Transverse colon (tissue), 4 donors: ENCODE measurements around the gene CFAP126. TPM values are rescaled to one million over a fixed set of nuclear protein-coding genes. Genes with fewer than 3 reads are reported as not detected.

ENCODE experiments used
- DNase-seq: peaks from one replicate; pipeline ENCODE4 v3.0.0-alpha.2; 2019
- H3K27ac ChIP-seq, 4 donors: fragments of 200-600 bp; sonication (generic); 2 replicates each; pipeline ENCODE4 v1.5.1; 2016 to 2018; ENCODE audit warnings: inconsistent platforms in 4 of 4
- H3K27me3 ChIP-seq: fragments of 200-600 bp; sonication (generic); 2 replicates; pipeline ENCODE4 v1.5.1; 2017; ENCODE audit warnings: inconsistent platforms
- H3K36me3 ChIP-seq, 4 donors: fragments of 200-600 bp; sonication (generic); 2 replicates each; pipeline ENCODE4 v1.5.1; 2017 to 2019; ENCODE audit warnings: inconsistent platforms in 4 of 4
- H3K4me1 ChIP-seq, 4 donors: fragments of 200-600 bp; sonication (generic); 2 replicates each; pipeline ENCODE4 v1.5.1; 2017 to 2020; ENCODE audit warnings: inconsistent platforms in 4 of 4
- H3K4me3 ChIP-seq, 4 donors: fragments of 200-600 bp; sonication (generic); 1 replicate in 1 of 4; 2 replicates in 3 of 4; pipeline versions ENCODE4 v1.5.1 to v1.6.1; 2017 to 2019; ENCODE audit warnings: inconsistent platforms in 4 of 4
- H3K9me3 ChIP-seq, 2 donors: fragments of 200-600 bp; sonication (generic); 2 replicates each; pipeline ENCODE4 v1.5.1; 2017 to 2019; ENCODE audit warnings: inconsistent platforms in 2 of 2
- EP300 ChIP-seq: sonication (generic); formaldehyde crosslinking; IDR thresholded peaks from one replicate; pipeline ENCODE4 v1.6.1; 2017; ENCODE audit warnings: antibody characterized with exemption, low read depth
- POLR2A ChIP-seq: fragments of 450-650 bp; IDR thresholded peaks from one replicate; pipeline ENCODE4 v1.6.1; 2016; ENCODE audit warnings: antibody characterized with exemption, mild to moderate bottlenecking, moderate library complexity
- POLR2AphosphoS5 ChIP-seq, 3 donors: sonication (generic); formaldehyde crosslinking; IDR thresholded peaks; one replicate each; pipeline ENCODE4 v1.6.1; 2016; ENCODE audit warnings: antibody characterized with exemption in 3 of 3
- WGBS, 2 donors: methylation state at CpG; one replicate each; pipeline ENCODE4 v1.1.5; 2018; ENCODE audit warnings: low coverage in 1 of 2; 5-methylcytosine and 5-hydroxymethylcytosine counted together
- in situ Hi-C, 4 donors: fragments of 200-750 bp; cut with MboI; loops; one replicate each; pipeline versions ENCODE4 v1.15.0 to v1.15.1; 2017; ENCODE audit warnings: low sequenced_read_pairs in 3 of 4, low pct_ligation_motif_present in 1 of 4, low pct_unique_long_range_greater_than_20kb in 1 of 4
- intact Hi-C: fragments of 100-400 bp; cut with DNase I; formaldehyde crosslinking; loops from one replicate; pipeline ENCODE4 v1.15.1; 2023; ENCODE audit warnings: low total_unique reads
- total RNA-seq, 4 donors: library from RNA; depleted of rRNA; stranded (reverse); fragments of >200 nt; gene quantifications; one replicate each; pipeline ENCODE4 v1.1.0, GENCODE V29; 2016
- TF ChIP-seq, protein P1 (sequence below), 5 experiments: fragments of 200-600 bp in 3 of 5; fragments of 450-650 bp in 2 of 5; sonication (generic) in 3 of 5; IDR thresholded peaks; 1 replicate in 2 of 5; 2 replicates in 3 of 5; pipeline ENCODE4 v1.5.1; 2016 to 2017; ENCODE audit warnings: antibody characterized with exemption in 5 of 5, inconsistent platforms in 3 of 5, mild to moderate bottlenecking in 2 of 5, moderate library complexity in 1 of 5

The CFAP126 gene
- total RNA-seq, 4 donors from 2014 or later = not detected

DNA sequence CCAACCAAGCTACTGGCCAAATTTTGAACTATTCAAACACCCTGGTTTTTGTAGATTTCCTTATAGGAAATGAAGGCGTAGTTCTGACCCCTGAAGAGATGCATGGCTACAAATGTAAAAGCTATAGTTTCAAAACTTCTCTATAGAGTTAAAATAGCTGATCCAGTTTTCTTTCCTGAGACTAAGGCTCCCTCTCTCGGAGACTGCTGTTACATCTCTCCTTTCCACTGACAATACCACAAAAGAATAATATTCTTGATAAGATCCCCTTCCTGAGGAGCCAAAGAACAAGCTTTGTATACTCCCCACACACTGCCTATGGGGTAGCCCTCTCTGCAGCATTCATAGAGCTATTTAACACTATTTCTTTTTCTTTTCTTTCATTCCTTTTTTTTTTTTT is 6.7 kb upstream of the CFAP126 start:
- H3K4me1 ChIP-seq = no peaks in the 10 kb centered on the region
- WGBS, 2 donors = 49 to 73% methylated on average over 2 of the region's 2 CpGs
- no peaks in the 10 kb centered on the region for H3K36me3 ChIP-seq
- no peak for TF ChIP-seq POLR2AphosphoS5 (IDR thresholded peaks at IDR 0.05)
- TF ChIP-seq EP300 = no peak
- TF ChIP-seq, protein P1, sequence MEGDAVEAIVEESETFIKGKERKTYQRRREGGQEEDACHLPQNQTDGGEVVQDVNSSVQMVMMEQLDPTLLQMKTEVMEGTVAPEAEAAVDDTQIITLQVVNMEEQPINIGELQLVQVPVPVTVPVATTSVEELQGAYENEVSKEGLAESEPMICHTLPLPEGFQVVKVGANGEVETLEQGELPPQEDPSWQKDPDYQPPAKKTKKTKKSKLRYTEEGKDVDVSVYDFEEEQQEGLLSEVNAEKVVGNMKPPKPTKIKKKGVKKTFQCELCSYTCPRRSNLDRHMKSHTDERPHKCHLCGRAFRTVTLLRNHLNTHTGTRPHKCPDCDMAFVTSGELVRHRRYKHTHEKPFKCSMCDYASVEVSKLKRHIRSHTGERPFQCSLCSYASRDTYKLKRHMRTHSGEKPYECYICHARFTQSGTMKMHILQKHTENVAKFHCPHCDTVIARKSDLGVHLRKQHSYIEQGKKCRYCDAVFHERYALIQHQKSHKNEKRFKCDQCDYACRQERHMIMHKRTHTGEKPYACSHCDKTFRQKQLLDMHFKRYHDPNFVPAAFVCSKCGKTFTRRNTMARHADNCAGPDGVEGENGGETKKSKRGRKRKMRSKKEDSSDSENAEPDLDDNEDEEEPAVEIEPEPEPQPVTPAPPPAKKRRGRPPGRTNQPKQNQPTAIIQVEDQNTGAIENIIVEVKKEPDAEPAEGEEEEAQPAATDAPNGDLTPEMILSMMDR (IDR thresholded peaks at IDR 0.05) = no peak
- no peak for TF ChIP-seq POLR2A
- no peak for DNase-seq
- no peaks in the 10 kb centered on the region for H3K9me3 ChIP-seq
- no peak overlapping the region for H3K27ac ChIP-seq
- intact Hi-C loops = no loop called here
- in situ Hi-C loops = loop anchor here in 2 of 4 donors (10.0 kb wide), 2 partner anchors 140 to 150 kb away; partner anchors contain the start of genes APOA2 (in 1 of the 2), NR1I3 (in 1 of the 2) and TOMM40L (in 1 of the 2)
- H3K4me3 ChIP-seq = no peak overlapping the region
- H3K27me3 ChIP-seq = no peaks in the 10 kb centered on the region

DNA sequence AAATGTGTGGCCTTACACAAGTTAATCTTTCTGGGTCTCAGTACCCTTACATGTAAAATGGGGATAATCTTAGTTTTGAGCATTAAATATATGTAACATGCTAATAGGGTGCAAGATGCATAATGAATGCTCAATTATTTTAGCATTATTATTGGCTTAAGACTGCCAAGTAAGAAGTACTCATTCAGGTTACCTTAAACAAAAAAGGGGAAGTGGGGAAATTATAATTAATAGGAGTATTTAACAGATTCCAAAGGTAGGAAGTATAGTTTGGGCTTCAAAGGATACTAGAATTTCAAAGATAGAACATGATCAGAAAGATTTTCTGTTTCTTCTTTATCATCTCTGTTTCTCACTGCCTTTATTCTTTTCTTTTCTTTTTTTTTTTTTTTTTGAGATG is 5.8 kb upstream of the CFAP126 start:
- H3K36me3 ChIP-seq = no peaks in the 10 kb centered on the region
- no peaks in the 10 kb centered on the region for H3K4me1 ChIP-seq
- no peak for DNase-seq
- intact Hi-C loops (no loop called here), in situ Hi-C loops (loop anchor here in 2 of 4 donors (10.0 kb wide), 2 partner anchors 139 to 149 kb away; partner anchors contain the start of genes APOA2 (in 1 of the 2), NR1I3 (in 1 of the 2) and TOMM40L (in 1 of the 2))
- H3K27ac ChIP-seq = no peak overlapping the region
- H3K9me3 ChIP-seq = no peaks in the 10 kb centered on the region
- no peaks in the 10 kb centered on the region for H3K27me3 ChIP-seq
- no peak for TF ChIP-seq EP300
- no peak for TF ChIP-seq POLR2A
- no peak for TF ChIP-seq POLR2AphosphoS5 (IDR thresholded peaks at IDR 0.05)
- TF ChIP-seq, protein P1 (IDR thresholded peaks at IDR 0.05) = no peak
- no peak overlapping the region for H3K4me3 ChIP-seq

DNA sequence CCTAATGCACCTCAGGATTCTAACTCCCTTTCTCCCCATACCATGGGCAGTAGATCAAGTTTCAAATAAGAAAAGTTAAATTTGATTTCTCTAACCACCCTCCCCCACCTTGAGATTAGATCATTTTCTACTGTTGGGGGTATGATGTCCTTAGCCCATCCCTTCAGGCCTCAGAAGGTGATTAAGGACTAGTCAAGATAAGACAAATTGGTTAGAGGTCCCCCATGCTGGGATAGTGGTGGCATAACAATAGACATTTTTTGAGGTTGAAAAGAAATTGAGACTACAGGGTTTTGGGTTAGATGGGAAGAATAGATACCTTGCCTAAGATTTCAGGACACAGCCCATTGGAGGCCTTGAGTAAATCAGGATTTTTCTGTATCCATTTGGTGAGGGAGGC is 2.5 kb downstream of the CFAP126 start:
- intact Hi-C loops (no loop called here), in situ Hi-C loops (no loop called here)
- no peaks in the 10 kb centered on the region for H3K27me3 ChIP-seq
- no peak for DNase-seq
- H3K27ac ChIP-seq = no peak overlapping the region
- H3K4me3 ChIP-seq = no peak overlapping the region
- no peaks in the 10 kb centered on the region for H3K9me3 ChIP-seq
- H3K4me1 ChIP-seq = peaks cover 0 to 8% (median 1%) of the 10 kb centered on the region in 4 donors
- H3K36me3 ChIP-seq = peaks cover 0 to 16% (median 0%) of the 10 kb centered on the region in 4 donors
- TF ChIP-seq EP300 = no peak
- TF ChIP-seq POLR2AphosphoS5 (IDR thresholded peaks at IDR 0.05) = no peak
- TF ChIP-seq POLR2A = no peak
- TF ChIP-seq, protein P1 (IDR thresholded peaks at IDR 0.05) = no peak

DNA sequence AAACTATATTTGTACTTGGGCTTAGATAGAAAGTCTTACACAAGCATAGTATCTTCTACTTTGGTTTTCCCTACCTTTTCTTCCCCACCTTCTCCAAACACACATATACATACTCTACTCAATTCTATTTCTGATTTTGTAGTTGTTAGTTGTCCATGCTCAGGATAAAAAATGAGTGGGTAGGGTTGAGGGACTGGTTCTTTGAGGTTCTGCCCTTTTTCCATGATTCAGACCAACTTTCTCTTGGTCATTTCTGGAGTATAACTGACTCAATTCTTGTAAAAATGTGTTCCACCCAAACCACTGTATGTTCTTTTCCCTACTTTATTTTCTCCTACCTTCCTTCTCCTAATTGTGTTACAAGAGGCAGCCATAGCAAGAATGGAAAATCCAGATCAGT is 3.3 kb downstream of the CFAP126 start:
- H3K27ac ChIP-seq = no peak overlapping the region
- intact Hi-C loops = no loop called here
- no peaks in the 10 kb centered on the region for H3K27me3 ChIP-seq
- peaks cover 0 to 8% (median 1%) of the 10 kb centered on the region in 4 donors for H3K4me1 ChIP-seq
- peaks cover 0 to 16% (median 0%) of the 10 kb centered on the region in 4 donors for H3K36me3 ChIP-seq
- no peak for DNase-seq
- H3K4me3 ChIP-seq = no peak overlapping the region
- no peaks in the 10 kb centered on the region for H3K9me3 ChIP-seq
- in situ Hi-C loops = no loop called here
- no peak for TF ChIP-seq POLR2A
- TF ChIP-seq EP300 = no peak
- no peak for TF ChIP-seq POLR2AphosphoS5 (IDR thresholded peaks at IDR 0.05)
- TF ChIP-seq, protein P1 (IDR thresholded peaks at IDR 0.05) = no peak
